GM12878 (cell line): ENCODE data around the gene ATP2B1. TPM values are rescaled to one million over a fixed set of nuclear protein-coding genes. Genes with fewer than 3 reads are reported as not detected.

ENCODE experiments used
- ATAC-seq: fragments of 200-7000 bp; cut with Tn5 transposase; 3 replicates; pipeline ENCODE4 v1.9.1; 2020; ENCODE audit warnings: mild to moderate bottlenecking, moderate library complexity
- Bru-seq: library from RNA; stranded (reverse); fragments of 400-500 nt; gene quantifications from one replicate; lab custom pipeline; 2021; lab: Mats Ljungman, UMichigan
- BruChase-seq, 2 experiments: library from RNA; stranded (reverse); fragments of 400-500 nt; gene quantifications; one replicate each; lab custom pipeline; 2021; lab: Mats Ljungman, UMichigan
- BruUV-seq: library from RNA; stranded (reverse); fragments of 400-500 nt; replicated peaks from 2 replicates; lab custom pipeline; 2021; lab: Mats Ljungman, UMichigan
- CTCF ChIA-PET: fragments of 300-600 bp; sonication (Branson Sonifier 250); formaldehyde crosslinking; extraction: SDS; loops from one replicate; lab custom pipeline; 2021; ENCODE audit warnings: inconsistent platforms; lab: Yijun Ruan, JAX
- POLR2A ChIA-PET: fragments of 350-600 bp; formaldehyde crosslinking; extraction: SDS; loops from one replicate; lab custom pipeline; 2021; ENCODE audit warnings: inconsistent platforms; lab: Charles Lee
- RAD21 ChIA-PET: fragments of 300-600 bp; sonication (Branson Sonifier 250); formaldehyde crosslinking; loops from one replicate; lab custom pipeline; 2023; ENCODE audit warnings: antibody characterized with exemption; ENCODE audit not compliant: unreplicated experiment; lab: Charles Lee
- SMC1A ChIA-PET: fragments of 300-600 bp; sonication (Branson Sonifier 250); formaldehyde crosslinking; loops from one replicate; lab custom pipeline; 2023; ENCODE audit not compliant: unreplicated experiment, uncharacterized antibody; lab: Charles Lee
- DNase-seq: peaks from one replicate; pipeline ENCODE4 v3.0.0-alpha.2; 2011; ENCODE audit warnings: low read depth, low spot score
- FAIRE-seq: peaks from 3 replicates; lab custom pipeline; 2011; peaks lifted over from hg19 to GRCh38; lab: Jason Lieb, UNC
- H2AFZ ChIP-seq: 2 replicates; pipeline ENCODE4 v1.6.0; 2011; ENCODE audit warnings: low read depth, low read length, control low read depth; ENCODE audit not compliant: control insufficient read depth
- H3K27ac ChIP-seq: 2 replicates; pipeline ENCODE4 v1.5.1; 2011; ENCODE audit warnings: control low read depth; ENCODE audit not compliant: control insufficient read depth, insufficient read depth
- H3K27me3 ChIP-seq, 2 experiments: replicated peaks in 1 of 2; 2 replicates each; pipeline versions ENCODE4 v1.6.0 to v1.6.1; 2011; ENCODE audit warnings: low read length in 1 of 2; ENCODE audit not compliant: control insufficient read depth in 2 of 2, insufficient read depth in 2 of 2
- H3K36me3 ChIP-seq, 2 experiments: 2 replicates each; pipeline ENCODE4 v1.5.1; 2011; ENCODE audit warnings: low read length in 1 of 2; ENCODE audit not compliant: control insufficient read depth in 2 of 2, insufficient read depth in 2 of 2
- H3K4me1 ChIP-seq: 2 replicates; pipeline ENCODE4 v1.6.1; 2011; ENCODE audit warnings: mild to moderate bottlenecking, low read length, moderate library complexity, mixed read lengths; ENCODE audit not compliant: control insufficient read depth, insufficient read depth
- H3K4me2 ChIP-seq: 2 replicates; pipeline ENCODE4 v1.6.0; 2011; ENCODE audit warnings: control low read depth; ENCODE audit not compliant: control insufficient read depth, insufficient read depth
- H3K4me3 ChIP-seq: fragments of 200-600 bp; sonication (generic); 2 replicates; pipeline ENCODE4 v1.5.1; 2016
- H3K79me2 ChIP-seq: 2 replicates; pipeline ENCODE4 v1.6.0; 2011; ENCODE audit warnings: low read length; ENCODE audit not compliant: control insufficient read depth, insufficient read depth
- H3K9ac ChIP-seq: 2 replicates; pipeline ENCODE4 v1.8.0; 2011; ENCODE audit warnings: low read length, control low read depth, mixed read lengths; ENCODE audit not compliant: control insufficient read depth, insufficient read depth
- H3K9me3 ChIP-seq: replicated peaks from 3 replicates; pipeline ENCODE4 v1.5.1; 2011; ENCODE audit warnings: mild to moderate bottlenecking, low read length; ENCODE audit not compliant: control insufficient read depth, insufficient read depth
- H4K20me1 ChIP-seq: 2 replicates; pipeline ENCODE4 v1.6.0; 2011; ENCODE audit not compliant: control insufficient read depth, insufficient read depth
- CHD2 ChIP-seq: IDR thresholded peaks from 2 replicates; pipeline ENCODE4 v1.6.1; 2011; ENCODE audit warnings: low read depth, low read length, improper control_type of control experiment, borderline replicate concordance
- CREM ChIP-seq: IDR thresholded peaks from 2 replicates; pipeline ENCODE4 v1.6.1; 2014; ENCODE audit warnings: antibody characterized with exemption, low read depth
- FOS ChIP-seq: IDR thresholded peaks from 3 replicates; pipeline ENCODE4 v1.6.1; 2011; ENCODE audit warnings: borderline replicate concordance; ENCODE audit not compliant: insufficient read length; ENCODE audit errors: extremely low read depth
- GABPA ChIP-seq: IDR thresholded peaks from 2 replicates; pipeline ENCODE4 v1.6.1; 2014; ENCODE audit warnings: antibody characterized with exemption, low read depth, mild to moderate bottlenecking, inconsistent platforms
- NBN ChIP-seq: fragments of 450-650 bp; IDR thresholded peaks from 2 replicates; pipeline ENCODE4 v1.6.1; 2016
- PAX5 ChIP-seq: IDR thresholded peaks from 2 replicates; pipeline ENCODE4 v1.6.1; 2011; ENCODE audit warnings: low read depth, low read length, borderline replicate concordance
- PAX8 ChIP-seq: fragments of 450-650 bp; IDR thresholded peaks from 2 replicates; pipeline ENCODE4 v1.6.1; 2017; ENCODE audit warnings: mild to moderate bottlenecking, moderate library complexity
- POLR2AphosphoS5 ChIP-seq: IDR thresholded peaks from 2 replicates; pipeline ENCODE4 v1.6.1; 2011; ENCODE audit warnings: mild to moderate bottlenecking, low read length, inconsistent platforms
- SMC3 ChIP-seq: IDR thresholded peaks from 2 replicates; pipeline ENCODE4 v1.6.1; 2011; ENCODE audit warnings: low read length, improper control_type of control experiment, borderline replicate concordance
- SRF ChIP-seq, 2 experiments: IDR thresholded peaks; 2 replicates each; pipeline ENCODE4 v1.6.1; 2011; ENCODE audit warnings: low read depth in 2 of 2, low read length in 2 of 2, mild to moderate bottlenecking in 1 of 2, moderate library complexity in 1 of 2
- ZZZ3 ChIP-seq: IDR thresholded peaks from 2 replicates; pipeline ENCODE4 v1.6.1; 2011; ENCODE audit warnings: low read depth; ENCODE audit not compliant: control insufficient read depth, insufficient read length
- WGBS: methylation state at CpG from one replicate; pipeline ENCODE4 v1.1.6; 2016; ENCODE audit warnings: low lambda C conversion rate; ENCODE audit not compliant: insufficient replicate concordance, insufficient coverage; ENCODE audit errors: missing lambda C conversion rate; 5-methylcytosine and 5-hydroxymethylcytosine counted together
- in situ Hi-C: fragments of 300-500 bp; cut with MboI; formaldehyde crosslinking; loops from 9 replicates; pipeline ENCODE4 v1.14.3; 2018; ENCODE audit warnings: mixed read lengths
- intact Hi-C: fragments of 100-400 bp; cut with micrococcal nuclease; formaldehyde crosslinking; loops from one replicate; pipeline ENCODE4 v1.14.2; 2022; ENCODE audit not compliant: unreplicated experiment
- long read RNA-seq, 2 experiments: library from polyadenylated mRNA; unstranded; transcript quantifications; one replicate each; pipeline ENCODE4 v2.0.0, GENCODE V29; 2019 to 2020
- polyA minus RNA-seq, 3 experiments: library from RNA; depleted of rRNA, polyadenylated mRNA; stranded (reverse); fragments of >200 nt; gene quantifications; 2 replicates each; pipeline ENCODE4 v1.2.3, GENCODE V29; 2011
- polyA plus RNA-seq, 11 experiments: library from polyadenylated mRNA; depleted of rRNA in 4 of 11; unstranded in 6 of 11; stranded (reverse) in 5 of 11; fragments of >200 nt; fragmentation: Nextera tagmentation in 4 of 11; fragmentation: Illumina TruSeq in 1 of 11; extraction: Ambion mirVana in 4 of 11; extraction: Trizol in 1 of 11; gene quantifications; 1 replicate in 1 of 11; 2 replicates in 10 of 11; pipeline versions ENCODE4 v1.2.1 to v1.2.3, GENCODE V29; 2011 to 2016; ENCODE audit warnings: inconsistent platforms in 2 of 11, missing spikeins in 2 of 11, low read depth in 1 of 11
- total RNA-seq, 4 experiments: library from RNA; depleted of rRNA in 3 of 4; stranded (reverse); fragments of >200 nt in 3 of 4; fragmentation: Illumina TruSeq in 1 of 4; extraction: Trizol in 1 of 4; gene quantifications; 2 replicates each; pipeline versions ENCODE4 v1.2.1 to v1.2.3, GENCODE V29; 2013 to 2021
- TF ChIP-seq, protein P1 (sequence below): IDR thresholded peaks from 2 replicates; pipeline ENCODE4 v1.6.1; 2012; ENCODE audit warnings: low read length, inconsistent platforms
- TF ChIP-seq, protein P2 (sequence below): fragments of 450-650 bp; IDR thresholded peaks from 2 replicates; pipeline ENCODE4 v1.6.1; 2018; ENCODE audit warnings: borderline replicate concordance, mild to moderate bottlenecking; ENCODE audit not compliant: partially characterized antibody

Gene ATP2B1
- 216 and 232 TPM in 2 replicates for total RNA-seq (2013; cell fraction: nucleolus; rRNA removed)
- total RNA-seq (2014; rRNA removed) (46.0 and 56.0 TPM in 2 replicates), total RNA-seq (2014; rRNA removed; fragmentation: Illumina TruSeq; extraction: Trizol) (67.8 TPM in 2 replicates), total RNA-seq (2021) (51.1 and 54.9 TPM in 2 replicates), polyA plus RNA-seq (2011; rRNA removed) (27.1 and 39.4 TPM in 2 replicates), polyA plus RNA-seq (2014; fragmentation: Illumina TruSeq; extraction: Trizol) (51.0 and 74.4 TPM in 2 replicates), polyA plus RNA-seq (2014; fragmentation: Nextera tagmentation; extraction: Ambion mirVana) (10 to 100 TPM; 15.9 to 18.6 TPM), polyA plus RNA-seq (2014; rRNA removed) (22.9 and 29.1 TPM in 2 replicates), polyA plus RNA-seq (2016; fragmentation: Nextera tagmentation; extraction: Ambion mirVana) (10 to 100 TPM; 53.0 to 62.2 TPM), polyA minus RNA-seq (2011; rRNA and poly(A)+ RNA removed) (30.6 and 40.5 TPM in 2 replicates), Bru-seq, nascent RNA (percentile 97 among the genes with signal in this experiment), BruChase-seq, experiment 1, labeled RNA remaining after a 6-hour chase (percentile 89 among the genes with signal in this experiment), BruChase-seq, experiment 2, labeled RNA remaining after a 2-hour chase (percentile 95 among the genes with signal in this experiment)
- 9.9 TPM for polyA plus RNA-seq (2011; ENCODE audit: low read depth)
- 11.5 and 16.7 TPM in 2 replicates for polyA plus RNA-seq (2011; cell fraction: cytosol; rRNA removed)
- polyA plus RNA-seq (2011; cell fraction: nucleus; rRNA removed), result 37.7 and 38.4 TPM in 2 replicates
- polyA plus RNA-seq (2012), result 20.4 and 23.0 TPM in 2 replicates
- polyA minus RNA-seq (2011; cell fraction: cytosol; rRNA and poly(A)+ RNA removed), result 14.3 and 17.3 TPM in 2 replicates
- polyA minus RNA-seq (2011; cell fraction: nucleus; rRNA and poly(A)+ RNA removed), result 48.6 and 86.0 TPM in 2 replicates
- long read RNA-seq, experiment 1, partial matches to known transcripts, result 24 of 27 reads
- long read RNA-seq, experiment 1, other reads (novel, unspliced or antisense), result 3 of 27 reads
- long read RNA-seq, experiment 2, partial matches to known transcripts, result 167 of 194 reads
- long read RNA-seq, experiment 2, other reads (novel, unspliced or antisense), result 24 of 194 reads

DNA sequence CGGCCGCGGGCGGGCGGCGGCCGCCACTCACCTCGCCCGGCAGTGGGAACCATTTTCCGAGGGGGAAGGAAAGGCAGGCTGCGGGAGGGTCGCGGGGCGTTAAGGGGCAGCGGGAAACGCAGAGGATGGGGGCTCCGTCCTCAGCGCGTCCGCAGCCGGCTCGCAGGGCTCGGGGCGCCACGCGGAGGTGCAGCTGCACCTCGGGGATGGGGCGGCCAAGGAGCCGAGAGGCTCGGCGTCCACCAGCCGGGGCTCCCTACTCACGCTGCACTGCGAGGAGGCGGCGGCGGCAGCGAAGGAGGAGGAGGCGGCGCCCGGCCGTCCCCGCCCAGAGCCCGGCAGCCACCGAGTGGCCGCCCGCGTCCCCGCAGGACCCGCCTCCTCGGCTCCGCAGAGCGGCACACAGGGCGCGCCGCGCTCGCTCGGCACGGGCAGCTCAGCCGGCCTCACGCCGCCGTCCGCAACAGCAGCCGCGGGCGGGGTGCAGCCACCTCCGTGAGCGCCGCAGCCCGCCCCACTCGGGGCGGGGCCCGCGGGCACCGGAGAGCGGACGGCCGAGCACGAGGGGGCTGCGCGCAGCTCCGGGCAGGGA is at the start of gene ATP2B1:
Gene ATP2B1 (minus strand): TSS at position 274 of the 592 bp plus-strand sequence. CDS start 52,952 bp downstream, outside the sequence.
- ChIA-PET CTCF (interaction anchor here (0.9 to 2.5 kb wide), 8 partner anchors 24 to 241 kb away, joined by 3 to 9 read pairs (median 4); no protein-coding TSS in a partner anchor), SMC1A (interaction anchor here (0.8 to 2.2 kb wide), 15 partner anchors 10 to 305 kb away, joined by 3 to 6 read pairs (median 4); no protein-coding TSS in a partner anchor), POLR2A (interaction anchor here (0.6 to 3.1 kb wide), 21 partner anchors 11 to 645 kb away, joined by 3 to 18 read pairs (median 6); no protein-coding TSS in a partner anchor), RAD21 (interaction anchor here (0.7 to 6.0 kb wide), 21 partner anchors 11 to 305 kb away, joined by 3 to 41 read pairs (median 9); no protein-coding TSS in a partner anchor)
- Histone ChIP-seq H3K4me3 (peak within 1 kb of the TSS; percentile 94), H3K36me3 (no peaks in the 10 kb centered on the region), H3K27ac (peak within 1 kb of the TSS; percentile 95), H3K9ac (peak within 1 kb of the TSS; percentile 95), H3K79me2 (peaks cover 59% of the 10 kb centered on the region), H3K4me2 (peak within 1 kb of the TSS; percentile 64; the same call in 1 of the 2 replicates), H3K9me3 (no peaks in the 10 kb centered on the region), H3K4me1 (peaks cover 4% of the 10 kb centered on the region; the same call in 1 of the 2 replicates), H2AFZ (peak within 1 kb of the TSS; percentile 88), H4K20me1 (no peaks in the 10 kb centered on the region), H3K27me3 (no peaks in the 10 kb centered on the region)
- in situ Hi-C loops, result no loop called here
- ATAC-seq, result peak; percentile 67
- BruUV-seq, result no TSS peak
- intact Hi-C loops, result loop anchor here (1.0 to 5.0 kb wide), 10 partner anchors 48 to 544 kb away; no protein-coding TSS in a partner anchor
- peak; percentile 51 for DNase-seq
- WGBS, result 2% methylated on average over 68 of the region's 84 CpGs
- FAIRE-seq, result no peak
- TF ChIP-seq, protein P1, sequence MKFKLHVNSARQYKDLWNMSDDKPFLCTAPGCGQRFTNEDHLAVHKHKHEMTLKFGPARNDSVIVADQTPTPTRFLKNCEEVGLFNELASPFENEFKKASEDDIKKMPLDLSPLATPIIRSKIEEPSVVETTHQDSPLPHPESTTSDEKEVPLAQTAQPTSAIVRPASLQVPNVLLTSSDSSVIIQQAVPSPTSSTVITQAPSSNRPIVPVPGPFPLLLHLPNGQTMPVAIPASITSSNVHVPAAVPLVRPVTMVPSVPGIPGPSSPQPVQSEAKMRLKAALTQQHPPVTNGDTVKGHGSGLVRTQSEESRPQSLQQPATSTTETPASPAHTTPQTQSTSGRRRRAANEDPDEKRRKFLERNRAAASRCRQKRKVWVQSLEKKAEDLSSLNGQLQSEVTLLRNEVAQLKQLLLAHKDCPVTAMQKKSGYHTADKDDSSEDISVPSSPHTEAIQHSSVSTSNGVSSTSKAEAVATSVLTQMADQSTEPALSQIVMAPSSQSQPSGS, result no peak
- TF ChIP-seq CHD2 (peak; percentile 32; the same call in 1 of the 2 replicates), POLR2AphosphoS5 (peak; percentile 82), PAX5 (no peak), CREM (no peak), ZZZ3 (no peak), SRF (IDR thresholded peaks at IDR 0.05; ENCODE audit: low read depth in 2 of 2, low read length in 2 of 2) (no peak), NBN (no peak), GABPA (no peak), PAX8 (no peak), SMC3 (no peak), FOS (no peak)
- TF ChIP-seq, protein P2, sequence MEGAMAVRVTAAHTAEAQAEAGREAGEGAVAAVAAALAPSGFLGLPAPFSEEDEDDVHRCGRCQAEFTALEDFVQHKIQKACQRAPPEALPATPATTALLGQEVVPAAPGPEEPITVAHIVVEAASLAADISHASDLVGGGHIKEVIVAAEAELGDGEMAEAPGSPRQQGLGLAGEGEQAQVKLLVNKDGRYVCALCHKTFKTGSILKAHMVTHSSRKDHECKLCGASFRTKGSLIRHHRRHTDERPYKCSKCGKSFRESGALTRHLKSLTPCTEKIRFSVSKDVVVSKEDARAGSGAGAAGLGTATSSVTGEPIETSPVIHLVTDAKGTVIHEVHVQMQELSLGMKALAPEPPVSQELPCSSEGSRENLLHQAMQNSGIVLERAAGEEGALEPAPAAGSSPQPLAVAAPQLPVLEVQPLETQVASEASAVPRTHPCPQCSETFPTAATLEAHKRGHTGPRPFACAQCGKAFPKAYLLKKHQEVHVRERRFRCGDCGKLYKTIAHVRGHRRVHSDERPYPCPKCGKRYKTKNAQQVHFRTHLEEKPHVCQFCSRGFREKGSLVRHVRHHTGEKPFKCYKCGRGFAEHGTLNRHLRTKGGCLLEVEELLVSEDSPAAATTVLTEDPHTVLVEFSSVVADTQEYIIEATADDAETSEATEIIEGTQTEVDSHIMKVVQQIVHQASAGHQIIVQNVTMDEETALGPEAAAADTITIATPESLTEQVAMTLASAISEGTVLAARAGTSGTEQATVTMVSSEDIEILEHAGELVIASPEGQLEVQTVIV, result no peak
